ENCODE results near the gene VSIR.

Gene VSIR

DNA sequence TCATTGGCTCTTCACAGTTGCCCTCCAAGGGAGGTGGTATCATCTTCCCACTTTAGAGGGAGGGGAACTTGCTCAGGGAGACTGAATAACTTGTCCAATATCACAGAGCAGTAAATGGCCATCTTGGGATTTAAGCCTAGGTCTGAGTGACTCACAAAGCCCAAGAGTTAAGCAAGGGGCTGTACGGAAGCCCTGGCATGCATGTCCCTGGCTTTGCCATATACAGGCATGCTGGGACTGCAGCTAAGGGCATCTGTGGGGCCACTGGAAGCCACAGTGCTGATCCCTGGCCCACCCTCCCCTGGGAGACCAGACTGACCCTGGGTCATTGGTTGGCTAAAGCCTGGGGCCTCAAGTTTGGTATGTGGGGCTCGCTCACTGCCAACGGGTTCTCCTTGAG, 3.1 kb downstream of the VSIR start:
- ChIA-PET POLR2A (no interaction called here), CTCF (interaction anchor here (1.6 kb wide), 1 partner anchor 22 kb away, joined by 4 read pairs; no protein-coding TSS in a partner anchor)
- DNase-seq (ENCODE audit: extremely low spot score) = no peak
- TF ChIP-seq, protein P1, sequence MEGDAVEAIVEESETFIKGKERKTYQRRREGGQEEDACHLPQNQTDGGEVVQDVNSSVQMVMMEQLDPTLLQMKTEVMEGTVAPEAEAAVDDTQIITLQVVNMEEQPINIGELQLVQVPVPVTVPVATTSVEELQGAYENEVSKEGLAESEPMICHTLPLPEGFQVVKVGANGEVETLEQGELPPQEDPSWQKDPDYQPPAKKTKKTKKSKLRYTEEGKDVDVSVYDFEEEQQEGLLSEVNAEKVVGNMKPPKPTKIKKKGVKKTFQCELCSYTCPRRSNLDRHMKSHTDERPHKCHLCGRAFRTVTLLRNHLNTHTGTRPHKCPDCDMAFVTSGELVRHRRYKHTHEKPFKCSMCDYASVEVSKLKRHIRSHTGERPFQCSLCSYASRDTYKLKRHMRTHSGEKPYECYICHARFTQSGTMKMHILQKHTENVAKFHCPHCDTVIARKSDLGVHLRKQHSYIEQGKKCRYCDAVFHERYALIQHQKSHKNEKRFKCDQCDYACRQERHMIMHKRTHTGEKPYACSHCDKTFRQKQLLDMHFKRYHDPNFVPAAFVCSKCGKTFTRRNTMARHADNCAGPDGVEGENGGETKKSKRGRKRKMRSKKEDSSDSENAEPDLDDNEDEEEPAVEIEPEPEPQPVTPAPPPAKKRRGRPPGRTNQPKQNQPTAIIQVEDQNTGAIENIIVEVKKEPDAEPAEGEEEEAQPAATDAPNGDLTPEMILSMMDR (IDR thresholded peaks at IDR 0.05; ENCODE audit: control extremely low read depth, extremely low read depth, low read depth, missing control alignments) = no peak

DNA sequence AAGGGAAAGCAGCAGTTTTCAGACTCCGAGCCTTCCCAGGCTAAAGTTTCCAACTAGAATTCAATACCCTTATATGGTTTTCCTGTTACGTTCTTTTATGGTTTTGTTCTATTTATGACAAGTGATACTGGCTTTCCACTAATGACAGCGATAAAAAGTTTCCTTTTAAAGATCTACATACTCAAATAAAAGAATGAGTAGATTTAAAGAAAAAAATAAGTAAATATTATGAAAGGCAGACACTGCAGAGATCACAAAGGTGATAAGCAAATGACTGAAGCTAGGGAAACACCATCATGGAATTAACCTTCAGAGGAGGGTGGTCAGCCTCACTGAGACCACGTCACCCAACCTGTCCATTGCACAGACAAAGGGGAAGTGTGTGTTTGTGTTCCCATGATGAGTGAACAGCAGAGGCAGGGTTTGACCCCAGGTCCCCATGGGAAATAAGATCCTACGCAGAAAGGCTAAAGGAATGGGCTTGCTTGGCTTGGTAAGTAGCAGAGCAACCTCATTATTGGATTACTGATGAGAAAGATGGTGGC, 4.0 kb downstream of the VSIR start:
- POLR2A ChIA-PET = no interaction called here
- DNase-seq (ENCODE audit: extremely low spot score) = no peak
- TF ChIP-seq, protein P1 (IDR thresholded peaks at IDR 0.05; ENCODE audit: control extremely low read depth, extremely low read depth, low read depth, missing control alignments) = no peak
- CTCF ChIA-PET = interaction anchor here (0.8 to 1.8 kb wide), 5 partner anchors 8 to 385 kb away, joined by 3 to 7 read pairs (median 3); no protein-coding TSS in a partner anchor

DNA sequence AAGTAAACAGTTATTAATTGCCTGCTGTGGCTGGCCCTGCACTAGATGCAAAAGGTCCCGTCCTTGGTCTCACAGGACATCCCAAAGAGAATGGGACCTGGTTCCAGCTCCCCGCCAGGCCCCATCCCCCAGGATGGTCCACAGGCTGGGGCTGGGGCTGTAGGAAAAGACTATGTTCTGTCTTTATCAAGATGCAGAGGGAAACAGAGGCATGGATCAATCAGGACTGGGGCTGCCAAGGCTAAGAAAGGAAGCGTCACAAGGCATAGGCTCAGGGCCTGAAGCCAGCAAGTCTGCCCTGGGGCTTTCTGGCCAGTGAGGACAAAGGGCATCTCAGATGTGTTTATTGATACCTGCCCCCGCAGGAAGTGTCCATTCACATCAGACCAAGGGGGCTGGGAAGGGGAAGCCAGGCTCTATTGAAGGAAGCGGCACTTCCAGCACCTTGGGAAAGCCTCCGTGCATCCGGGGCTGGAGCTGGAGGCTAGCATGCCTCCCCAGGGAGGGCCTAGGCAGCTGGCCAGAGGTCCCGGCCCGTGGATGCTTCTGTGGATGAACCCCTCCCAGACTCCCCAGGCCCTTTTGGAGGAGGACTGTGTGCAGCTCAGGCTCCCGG, 5.8 kb downstream of the VSIR start:
- TF ChIP-seq, protein P1 (IDR thresholded peaks at IDR 0.05; ENCODE audit: control extremely low read depth, extremely low read depth, low read depth, missing control alignments) = no peak
- no peak for DNase-seq (ENCODE audit: extremely low spot score)
- ChIA-PET CTCF (interaction anchor here (0.8 to 2.6 kb wide), 10 partner anchors 10 to 129 kb away, joined by 3 to 18 read pairs (median 4); no protein-coding TSS in a partner anchor), POLR2A (interaction anchor here (0.6 kb wide), 1 partner anchor 449 kb away, joined by 4 read pairs; no protein-coding TSS in a partner anchor)

DNA sequence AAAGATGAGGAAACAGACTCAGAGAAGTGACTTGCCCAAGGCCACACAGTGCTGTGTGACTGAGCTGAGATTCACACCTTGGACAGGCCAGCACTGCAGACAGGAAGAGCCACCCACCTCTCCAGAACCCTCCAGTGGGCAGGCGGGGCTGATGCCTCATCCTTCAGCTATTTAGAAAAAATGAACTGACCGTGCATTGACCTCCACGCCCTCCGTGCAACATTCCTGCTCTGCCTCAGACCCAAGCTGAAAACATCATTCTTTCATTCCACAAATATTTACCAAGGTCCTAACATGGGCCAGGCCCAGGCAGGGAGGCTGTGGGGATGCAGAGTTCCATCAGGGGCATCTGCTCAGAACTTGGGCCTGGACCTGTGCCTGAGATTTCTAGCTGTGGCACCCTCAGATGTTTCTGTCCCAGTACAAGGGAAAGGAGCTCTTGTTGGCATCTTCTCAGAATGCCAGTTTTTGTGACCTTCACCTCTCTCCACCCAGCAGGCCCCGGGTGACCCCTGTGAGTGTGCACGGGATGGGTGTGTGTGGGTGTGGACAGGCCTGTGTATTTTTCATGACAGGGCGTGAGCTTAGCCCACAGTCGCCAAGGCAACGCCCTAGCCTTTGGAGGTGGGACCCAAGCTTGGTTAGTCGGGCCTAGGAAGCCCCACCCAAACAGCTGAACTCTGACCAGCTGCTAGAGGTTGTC, 6.5 kb downstream of the VSIR start:
- DNase-seq (ENCODE audit: extremely low spot score) = peak; percentile 57
- ChIA-PET POLR2A (no interaction called here), CTCF (interaction anchor here (0.9 to 2.6 kb wide), 7 partner anchors 10 to 129 kb away, joined by 3 to 18 read pairs (median 5); no protein-coding TSS in a partner anchor)
- TF ChIP-seq, protein P1 (IDR thresholded peaks at IDR 0.05; ENCODE audit: control extremely low read depth, extremely low read depth, low read depth, missing control alignments) = no peak

DNA sequence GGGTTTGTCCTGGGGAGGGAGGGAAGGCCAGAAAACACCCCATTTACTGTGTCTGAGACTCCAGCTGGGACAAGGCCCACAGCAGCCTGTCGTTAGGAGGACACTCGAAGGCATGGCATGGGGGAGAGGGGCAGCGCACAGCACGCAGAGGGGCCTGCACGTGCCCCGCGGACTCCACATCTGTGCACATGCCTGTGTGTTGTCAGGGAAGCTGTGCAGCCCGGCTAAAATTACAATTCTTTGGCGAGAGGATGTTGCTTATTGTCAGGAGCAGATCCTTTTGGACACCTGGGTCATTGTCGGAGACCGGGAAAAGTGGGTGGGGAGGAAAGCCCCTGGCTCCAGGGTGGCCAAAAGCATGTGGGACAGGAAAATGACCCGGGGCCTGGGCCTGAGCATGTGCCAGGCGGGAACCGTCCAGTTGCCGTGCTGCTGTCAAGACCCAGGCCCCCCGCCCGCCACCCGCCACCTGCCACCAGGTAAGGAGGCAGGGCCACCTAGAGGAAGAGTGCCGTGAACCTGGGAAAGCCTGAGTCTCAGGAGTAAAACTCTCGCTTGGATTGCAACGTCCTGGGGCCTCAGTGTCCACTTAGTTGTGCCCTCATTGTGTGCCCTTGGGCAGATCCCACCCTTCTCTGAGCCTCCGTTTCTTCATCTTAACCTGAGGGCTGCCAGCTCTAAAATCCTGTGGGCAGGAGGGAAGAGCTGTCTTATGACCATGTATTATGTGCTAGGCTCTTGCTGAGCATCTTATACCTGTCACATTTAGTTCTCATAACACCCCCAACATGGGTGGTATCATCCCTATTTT, 7.2 kb downstream of the VSIR start:
- ChIA-PET POLR2A (no interaction called here), CTCF (interaction anchor here (1.0 to 4.2 kb wide), 7 partner anchors 7 to 130 kb away, joined by 3 to 24 read pairs (median 5); partner anchors contain the start of gene VSIR)
- DNase-seq (ENCODE audit: extremely low spot score) = no peak
- TF ChIP-seq, protein P1 (IDR thresholded peaks at IDR 0.05; ENCODE audit: control extremely low read depth, extremely low read depth, low read depth, missing control alignments) = no peak

Data from GM10248 (cell line).